Measurements from ENCODE around the gene NKX1-2.

NKX1-2 gene

DNA sequence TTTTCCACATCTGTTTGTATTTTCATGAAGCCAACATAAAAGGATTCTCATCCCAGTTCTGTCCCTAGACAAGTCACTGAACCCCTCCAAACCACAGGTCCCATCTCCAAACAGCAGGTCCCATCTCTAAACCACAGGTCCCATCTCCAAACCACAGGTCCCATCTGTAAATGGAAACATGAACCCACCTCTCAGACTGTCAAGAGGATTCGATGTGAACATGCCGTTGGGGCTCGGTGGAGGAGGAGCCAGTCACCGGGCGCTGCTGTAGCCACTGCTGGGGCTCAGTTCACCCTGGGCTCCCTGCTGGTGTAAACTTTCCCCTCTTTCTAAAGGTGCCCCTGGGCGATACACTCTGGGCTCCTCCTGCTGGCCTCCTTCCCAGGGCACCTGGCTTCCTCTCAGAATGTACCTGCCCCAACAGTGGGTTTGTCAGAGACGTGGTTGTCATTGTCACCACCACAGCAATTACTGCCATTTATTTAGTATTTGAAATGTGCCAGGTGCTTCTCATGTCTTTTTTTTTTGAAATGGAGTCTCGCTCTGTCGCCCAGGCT is 24.8 kb upstream of the NKX1-2 start:
- no peak for FAIRE-seq

GRCh38 chr10:124473070-124473469 is 23.2 kb upstream of the NKX1-2 start:
- no peak for FAIRE-seq

- no peak for FAIRE-seq
These were observed 22.2 kb upstream of the NKX1-2 start for GRCh38 chr10:124472071-124472470.

DNA sequence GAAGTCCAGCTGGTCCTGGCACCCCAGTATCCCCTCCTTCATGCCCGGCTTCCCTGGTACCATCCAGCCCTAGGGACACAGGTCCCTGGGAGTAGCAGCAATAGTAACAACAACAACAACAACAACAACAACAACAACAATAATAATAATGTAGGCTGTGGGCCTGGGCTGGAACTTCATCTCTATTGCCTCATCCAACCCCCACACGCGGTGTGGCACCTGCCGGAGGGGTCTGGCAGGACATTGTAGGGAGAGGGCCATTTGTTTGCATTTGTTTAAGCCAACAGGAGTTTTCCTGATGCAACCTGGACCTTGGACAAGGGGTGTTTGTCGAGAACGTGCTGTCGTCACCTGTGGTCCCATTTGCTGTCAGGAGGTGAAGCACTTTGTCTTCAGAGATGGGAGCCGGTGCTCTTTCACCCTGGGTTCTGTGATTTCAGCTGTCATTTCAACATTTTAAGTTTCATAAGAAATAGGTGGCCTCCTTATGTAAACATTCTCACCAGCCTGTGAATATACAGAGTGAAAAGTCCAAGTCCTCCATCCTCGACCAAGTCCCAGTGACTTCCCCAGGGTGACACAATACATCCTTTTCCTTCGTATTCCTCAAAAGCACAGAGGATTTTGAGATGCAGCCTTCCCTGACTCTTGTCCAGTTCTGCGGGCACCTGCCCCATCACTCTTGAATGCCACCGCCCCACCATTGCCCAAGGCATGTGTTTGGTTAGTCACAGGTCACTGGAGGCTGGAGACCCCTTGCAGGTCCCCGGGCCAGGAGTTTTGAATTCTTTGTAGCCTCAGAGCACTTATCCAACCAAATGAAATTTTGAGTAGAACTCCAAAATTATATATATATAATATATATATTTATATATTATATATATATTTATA is 21.0 kb upstream of the NKX1-2 start:
- no peak for FAIRE-seq

GRCh38 chr10:124469956-124470484 is 20.2 kb upstream of the NKX1-2 start:
- FAIRE-seq = no peak

- no peak for FAIRE-seq
These were observed 18.8 kb upstream of the NKX1-2 start for GRCh38 chr10:124468624-124469023.

DNA sequence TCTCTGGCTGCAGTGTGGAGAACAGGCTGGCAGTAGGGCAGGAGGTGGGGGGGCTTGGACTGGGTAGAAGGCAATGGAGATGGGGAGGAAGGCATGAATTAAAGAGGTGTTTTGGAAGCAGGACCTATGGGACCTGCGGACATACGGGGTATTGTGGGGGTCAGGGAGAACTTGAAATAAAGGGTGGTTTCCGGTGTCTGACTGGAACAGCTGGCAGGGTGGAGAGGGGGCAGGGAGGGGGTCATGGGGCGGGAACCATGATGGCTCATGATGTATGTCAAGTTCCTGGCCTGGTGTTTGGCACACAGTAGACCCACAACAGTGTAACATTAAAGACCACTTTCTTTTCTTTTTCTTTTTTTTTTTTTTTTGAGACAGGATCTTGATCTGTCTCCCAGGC is 17.3 kb upstream of the NKX1-2 start:
- FAIRE-seq = no peak

- no peak for FAIRE-seq
These were observed 16.1 kb upstream of the NKX1-2 start for GRCh38 chr10:124465777-124466488.

DNA sequence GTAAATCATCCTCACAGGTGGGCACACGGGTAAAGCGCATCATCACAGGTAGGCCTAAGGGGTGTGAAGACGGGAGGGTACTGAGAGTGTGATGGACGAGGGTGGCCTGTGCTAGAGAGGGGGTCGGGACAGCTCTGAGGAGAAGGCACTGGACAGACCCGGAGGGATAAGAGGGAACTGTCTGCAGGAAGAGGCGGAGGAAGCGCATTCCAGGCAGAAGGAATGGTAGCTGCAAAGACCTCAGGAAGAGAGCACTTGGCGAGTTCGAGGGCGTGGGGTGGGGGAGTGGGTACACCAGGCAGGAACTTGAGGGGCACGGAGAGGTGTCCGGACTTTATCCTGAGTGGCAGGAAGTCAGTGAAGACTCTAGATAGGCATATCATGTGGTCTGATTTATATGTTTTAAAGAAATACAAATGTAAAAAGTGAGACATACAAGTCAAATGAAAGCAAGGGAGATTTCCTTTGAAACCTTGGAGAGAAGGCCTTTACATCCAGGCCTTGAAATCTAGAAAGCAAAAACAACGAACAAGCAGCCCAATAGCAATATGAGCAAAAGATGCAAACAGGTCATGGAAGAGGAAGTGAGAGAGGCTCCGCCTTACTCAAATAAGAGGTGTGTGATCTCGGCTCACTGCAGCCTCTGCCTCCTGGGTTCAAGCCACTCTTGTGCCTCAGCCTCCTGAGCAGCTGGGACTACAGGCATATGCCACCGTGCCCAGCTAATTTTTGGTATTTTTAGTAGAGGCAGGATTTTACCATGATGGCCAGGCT is 15.4 kb upstream of the NKX1-2 start:
- no peak for FAIRE-seq

DNA sequence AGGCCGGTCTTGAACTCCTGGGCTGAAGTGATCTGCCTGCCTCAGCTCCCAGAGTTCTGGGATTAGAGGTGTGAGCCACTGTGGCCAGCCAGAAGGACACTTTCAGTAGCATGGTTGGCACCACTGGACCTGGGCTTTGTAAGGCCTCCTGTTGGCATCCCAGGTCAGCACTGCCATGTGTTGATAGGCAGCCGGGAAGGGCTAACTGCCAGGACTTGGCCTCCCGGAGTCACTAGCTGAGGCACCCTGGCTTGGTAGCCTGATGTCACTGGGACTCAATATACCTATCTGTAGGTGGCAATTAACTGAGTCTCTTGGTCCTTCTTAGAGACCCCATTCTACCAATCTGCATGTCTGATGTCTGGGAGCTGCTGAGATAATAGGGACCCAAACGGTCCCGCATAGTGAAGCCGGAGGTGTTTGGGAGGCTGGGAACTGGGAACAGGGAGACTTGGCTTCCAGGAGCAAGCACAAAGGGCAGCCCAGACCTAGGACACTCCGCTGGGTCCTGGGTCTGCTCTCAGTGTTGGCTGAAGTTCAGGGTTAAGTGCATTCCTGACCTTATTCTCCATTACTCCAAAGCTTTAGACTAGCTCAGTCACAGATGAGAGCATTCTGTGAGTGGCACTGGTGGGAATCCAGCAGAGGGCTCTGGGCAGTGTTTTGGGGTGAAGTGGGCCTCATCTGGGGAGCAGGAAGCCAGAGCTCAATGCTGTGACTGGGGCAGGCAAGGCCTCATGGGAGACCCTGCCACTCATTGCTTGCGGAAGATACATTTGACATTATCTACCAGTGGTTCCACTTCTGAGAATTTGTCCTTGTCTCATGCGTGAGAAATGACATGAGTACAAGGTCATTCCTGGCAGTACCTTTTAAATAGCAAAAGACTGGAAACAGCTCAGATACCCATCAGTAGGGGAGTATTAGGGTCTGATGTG is 14.5 kb upstream of the NKX1-2 start:
- no peak for FAIRE-seq

DNA sequence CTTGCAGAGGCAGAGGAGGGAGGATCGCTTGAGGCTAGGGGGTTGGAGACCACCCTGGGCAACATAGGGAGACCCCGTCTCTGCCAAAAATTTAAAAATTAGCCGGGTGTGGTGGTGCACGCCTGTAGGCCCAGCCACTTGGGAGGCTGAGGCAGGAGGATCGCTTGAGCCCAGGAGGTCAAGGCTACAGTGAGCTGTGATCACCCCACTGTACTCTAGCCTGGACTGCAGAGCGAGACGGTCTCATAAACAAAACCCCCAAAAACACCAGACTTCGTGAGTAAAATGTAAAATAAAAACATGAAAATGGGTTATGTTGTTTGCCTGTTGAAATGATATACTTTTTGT is 12.5 kb upstream of the NKX1-2 start:
- FAIRE-seq = no peak

GRCh38 chr10:124461642-124462347 is 12.0 kb upstream of the NKX1-2 start, which contains the start of gene LHPP:
Gene LHPP (plus strand): TSS chr10:124461823. CDS start chr10:124461863, 40 bp downstream.
- FAIRE-seq = no peak

GRCh38 chr10:124460144-124460543 is 10.3 kb upstream of the NKX1-2 start:
- FAIRE-seq = no peak

DNA sequence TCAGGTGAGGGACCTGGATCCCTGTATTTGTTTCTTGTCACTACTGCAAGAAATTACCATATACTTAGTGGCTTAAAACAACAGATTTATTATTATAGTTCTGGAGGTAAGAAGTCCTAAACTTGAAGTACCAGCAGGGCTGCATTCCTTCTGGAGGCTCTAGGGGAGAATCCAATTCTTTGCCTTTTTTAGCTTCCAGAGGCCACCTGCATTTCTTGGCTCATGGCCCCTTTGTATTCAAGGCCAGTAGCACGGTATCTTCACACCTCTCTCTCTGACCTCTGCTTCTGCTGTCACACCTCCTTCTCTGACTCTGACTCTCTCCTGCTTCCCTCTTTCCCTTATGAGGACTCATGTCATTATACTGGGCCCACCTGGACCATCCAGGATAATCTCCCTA is 9.6 kb upstream of the NKX1-2 start:
- FAIRE-seq = no peak

DNA sequence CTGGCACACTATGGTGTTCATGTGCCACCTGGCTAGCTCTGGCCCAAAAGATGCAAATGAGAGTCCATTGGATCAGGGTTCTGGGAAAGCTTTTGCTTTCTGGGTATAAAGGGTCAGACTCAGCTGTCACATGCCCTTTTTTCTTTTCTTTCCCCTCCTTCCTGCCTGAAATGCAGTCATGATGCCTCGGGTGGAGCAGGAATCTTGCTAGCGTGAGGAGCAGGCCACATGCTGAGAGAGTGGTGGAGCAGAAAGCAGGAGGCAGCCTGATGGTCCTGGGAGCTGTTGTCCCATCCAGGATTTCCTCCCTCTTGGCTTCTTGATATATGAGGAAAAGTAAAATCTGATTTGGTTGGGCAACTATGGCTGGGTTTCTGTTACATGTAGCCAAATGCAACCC is 9.1 kb upstream of the NKX1-2 start:
- FAIRE-seq = no peak

GRCh38 chr10:124458473-124458872 is 8.6 kb upstream of the NKX1-2 start:
- no peak for FAIRE-seq

DNA sequence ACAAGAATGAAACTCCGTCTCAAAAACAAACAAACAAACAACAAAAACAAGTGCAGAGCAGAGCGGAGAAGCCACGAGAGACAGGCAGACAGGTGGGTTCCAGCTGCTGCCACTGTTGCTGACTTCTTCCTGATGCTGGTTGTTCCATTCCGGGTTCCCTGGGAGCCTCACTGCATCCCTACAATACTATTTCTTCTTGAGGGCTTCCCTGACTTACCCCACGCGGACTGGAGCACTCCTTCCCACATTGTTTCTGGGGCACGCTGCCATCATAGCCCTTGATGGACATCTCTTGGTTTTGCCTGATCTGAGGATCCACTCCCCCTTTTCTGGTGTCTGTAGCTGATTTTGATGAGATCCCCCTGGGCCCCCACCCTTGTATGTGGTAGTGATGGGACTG is 5.6 kb upstream of the NKX1-2 start:
- FAIRE-seq = no peak

DNA sequence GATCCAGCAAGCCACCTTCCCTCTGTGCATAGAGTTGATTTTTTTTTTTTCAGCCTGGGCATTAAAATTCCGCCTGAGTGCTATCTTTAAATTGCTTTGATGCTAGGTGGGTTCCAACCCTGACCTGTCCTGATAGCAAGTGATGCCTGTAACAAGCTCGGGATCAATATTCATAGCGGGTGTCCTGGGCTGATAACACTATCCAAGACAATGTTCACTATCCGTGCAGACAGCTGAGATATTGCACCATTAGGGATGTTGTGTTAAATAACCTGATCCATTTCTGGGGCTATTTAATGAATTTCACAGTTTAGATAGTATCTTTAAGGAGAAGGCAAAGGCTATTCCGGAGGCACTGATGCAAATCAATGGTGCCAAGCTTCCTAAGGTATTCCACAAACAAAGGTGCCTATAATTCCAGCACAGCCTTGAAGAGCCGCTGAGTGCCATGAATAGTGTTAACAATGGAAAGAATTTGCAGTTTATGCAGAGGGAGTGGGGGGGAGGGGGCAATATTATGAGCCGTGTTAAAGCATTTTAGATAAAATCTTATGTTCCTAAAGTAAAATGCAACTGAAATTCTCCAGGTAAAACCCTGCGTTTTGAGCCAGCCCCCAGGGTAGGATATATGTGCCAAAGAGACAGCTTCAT is 4.2 kb upstream of the NKX1-2 start:
- no peak for FAIRE-seq

GRCh38 chr10:124451276-124451675 is 1.4 kb upstream of the NKX1-2 start:
- no peak for FAIRE-seq

GRCh38 chr10:124450783-124451057 is 885 bp upstream of the NKX1-2 start:
- FAIRE-seq = no peak

Data from colon (tissue), 2 donors.